GM18498 (cell line): ENCODE results near the gene DPPA3.
"Not testable (repeated sequence)": the region's sequence is repeated elsewhere in the genome, so short reads cannot be mapped to it uniquely, and the experiment has no call there.

ENCODE experiments used
- ATAC-seq: cut with Tn5 transposase; IDR thresholded peaks from one replicate; pipeline ENCODE4 v1.9.1; 2021; ENCODE audit warnings: mild to moderate bottlenecking, moderate library complexity; ENCODE audit not compliant: unreplicated experiment

The DPPA3 gene

DNA sequence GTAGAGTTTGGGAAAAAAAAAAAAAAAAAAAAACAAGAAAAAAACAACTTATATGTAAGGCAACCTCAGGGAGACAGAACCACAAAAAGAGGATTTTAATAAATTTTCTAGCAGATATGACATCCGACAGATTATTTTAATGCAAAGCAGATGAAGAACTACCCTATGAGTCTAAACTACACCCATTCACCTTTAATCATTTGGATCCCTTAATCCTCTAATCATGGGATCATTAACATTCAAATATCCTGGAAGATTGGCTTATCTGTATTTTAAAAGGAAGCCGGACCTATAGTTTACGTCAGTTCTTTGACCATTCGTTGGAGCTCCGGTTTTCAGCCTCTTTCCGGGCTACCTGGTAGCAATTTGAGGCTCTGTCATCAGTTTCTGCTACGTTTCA lies at the start of gene DPPA3:
Gene DPPA3 (plus strand): TSS at position 301 of the 400 bp plus-strand sequence. CDS start 138 bp downstream, outside the sequence.
- ATAC-seq = no peak

DNA sequence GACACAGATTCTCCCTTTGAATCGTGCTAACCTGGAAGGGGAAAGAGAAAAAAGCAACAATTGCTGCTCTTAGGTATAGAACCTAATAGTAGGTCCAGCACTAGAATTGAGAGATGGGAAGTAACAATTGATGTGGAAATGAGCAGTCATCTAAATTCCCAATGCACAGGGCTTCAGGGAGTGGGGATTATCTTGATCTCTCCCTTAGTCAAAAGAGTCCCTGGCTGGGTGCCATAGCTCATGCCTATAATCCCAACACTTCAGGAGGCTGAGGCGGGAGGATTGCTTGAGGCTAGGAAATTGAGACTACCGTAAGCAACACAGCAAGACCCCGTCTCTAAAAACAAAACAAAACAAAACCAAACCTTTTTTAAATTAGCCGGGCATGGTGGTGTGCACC lies 49.5 kb upstream of the DPPA3 start:
- no peak for ATAC-seq

DNA sequence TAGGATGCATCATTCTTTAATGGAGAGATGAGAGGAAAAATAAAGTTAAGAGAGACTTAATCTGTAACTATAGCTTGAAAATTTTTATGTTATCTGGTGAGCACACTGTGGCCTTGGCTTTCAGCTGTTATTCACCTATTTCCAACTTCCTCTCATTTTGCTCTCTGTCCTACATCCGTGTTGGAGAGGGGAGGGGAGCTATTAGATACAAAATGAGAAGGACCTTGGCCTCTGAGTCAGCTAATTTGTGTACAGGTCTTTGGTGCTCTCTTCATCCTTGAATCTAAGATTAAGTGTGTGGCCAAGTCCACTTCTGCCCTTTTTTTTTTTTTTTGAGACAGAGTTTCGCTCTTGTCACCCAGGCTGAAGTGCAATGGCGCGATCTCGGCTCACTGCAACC lies 44.6 kb upstream of the DPPA3 start:
- ATAC-seq = no peak

DNA sequence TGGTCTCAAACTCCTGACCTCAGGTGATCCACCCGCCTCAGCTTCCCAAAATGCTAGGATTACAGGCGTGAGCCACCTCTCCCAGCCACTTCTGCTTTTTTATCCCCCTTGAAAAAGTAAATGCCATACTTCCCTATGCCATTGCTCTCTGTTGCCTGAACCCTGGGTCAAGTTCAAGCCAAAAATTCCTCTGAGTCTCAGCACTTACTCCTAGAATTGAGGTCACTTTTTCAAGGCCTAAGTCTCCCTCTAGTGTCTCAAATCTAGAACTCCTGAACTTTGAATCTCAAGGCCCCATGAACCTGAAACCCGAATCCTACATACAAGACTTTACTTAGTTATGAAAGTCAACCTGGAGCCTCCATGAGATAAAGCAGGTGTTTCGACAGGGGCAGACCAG lies 44.1 kb upstream of the DPPA3 start:
- no peak for ATAC-seq

DNA sequence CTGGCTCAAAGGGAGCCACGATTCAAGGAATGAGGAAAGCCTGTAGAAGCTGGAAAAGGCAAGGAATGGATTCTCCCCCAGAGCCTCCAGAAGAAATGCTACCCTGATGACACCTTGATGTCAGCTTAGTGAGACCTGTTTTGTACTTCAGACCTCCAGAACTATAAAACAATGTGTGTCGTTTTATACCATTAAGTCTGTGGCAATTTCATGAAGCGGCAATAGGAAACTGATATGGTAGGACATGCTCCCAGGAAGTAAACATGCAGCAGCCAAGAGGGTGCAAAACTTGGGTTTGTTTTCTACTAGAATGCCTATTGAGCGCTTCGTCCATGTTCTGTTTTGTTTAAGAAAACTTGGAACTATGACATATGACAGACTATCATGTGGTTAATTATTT lies 43.1 kb upstream of the DPPA3 start:
- no peak for ATAC-seq

DNA sequence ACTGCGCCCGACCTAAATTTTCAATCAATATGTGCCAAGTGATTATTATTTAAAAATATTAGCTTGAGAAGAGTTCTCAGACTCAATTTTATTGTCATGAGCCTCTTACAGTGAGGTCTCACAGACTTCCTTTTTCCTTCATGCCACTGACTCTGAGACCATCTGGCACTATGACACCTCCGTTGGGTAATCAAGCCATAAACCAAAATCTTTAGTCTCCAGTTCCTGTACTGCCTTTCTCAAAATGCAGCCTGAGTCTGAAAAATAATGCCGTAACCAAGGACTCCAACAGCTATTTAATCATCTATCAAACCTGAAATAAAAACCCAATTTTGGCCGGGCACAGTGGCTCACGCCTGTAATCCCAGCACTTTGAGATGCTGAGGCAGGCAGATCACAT lies 35.8 kb upstream of the DPPA3 start:
- ATAC-seq = not testable (repeated sequence)

DNA sequence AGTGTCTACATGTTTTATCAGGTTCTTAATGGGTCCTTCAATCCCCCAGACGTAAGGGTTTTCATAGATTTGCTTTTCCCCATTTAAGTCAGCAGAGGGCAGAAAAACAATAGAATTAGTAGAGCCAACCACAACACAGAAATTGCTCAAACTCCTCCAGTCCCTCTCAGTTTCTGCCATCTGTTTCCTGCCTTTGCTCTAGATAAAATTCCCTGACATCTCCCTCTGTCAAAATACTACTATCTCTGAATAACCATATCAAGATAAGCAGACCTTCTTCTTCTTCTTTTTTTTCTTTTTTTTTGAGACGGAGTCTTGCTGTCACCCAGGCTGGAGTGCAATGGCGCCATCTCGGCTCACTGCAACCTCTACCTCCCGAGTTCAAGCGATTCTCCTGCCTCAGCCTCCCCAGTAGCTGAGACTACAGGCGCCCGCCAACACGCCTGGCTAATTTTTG lies 33.8 kb upstream of the DPPA3 start:
- not testable (repeated sequence) for ATAC-seq

DNA sequence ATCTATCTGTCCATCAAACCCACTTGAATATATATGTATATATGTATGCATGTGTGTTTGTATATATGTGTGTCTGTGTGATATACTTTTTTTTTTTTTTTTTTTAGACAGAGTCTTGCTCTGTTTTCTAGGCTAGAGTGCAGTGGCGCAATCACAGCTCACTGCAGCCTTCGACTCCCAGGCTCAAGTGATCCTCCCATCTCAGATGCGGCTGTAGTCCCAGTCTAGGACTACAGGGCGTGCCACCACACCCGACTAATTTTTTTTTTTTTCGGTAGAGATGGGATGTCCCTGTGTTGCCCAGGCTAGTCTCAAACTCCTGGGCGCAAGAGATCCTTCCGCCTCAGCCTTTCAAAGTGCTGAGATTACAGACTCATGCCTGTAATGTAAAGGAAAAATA lies 32.5 kb upstream of the DPPA3 start:
- no peak for ATAC-seq

DNA sequence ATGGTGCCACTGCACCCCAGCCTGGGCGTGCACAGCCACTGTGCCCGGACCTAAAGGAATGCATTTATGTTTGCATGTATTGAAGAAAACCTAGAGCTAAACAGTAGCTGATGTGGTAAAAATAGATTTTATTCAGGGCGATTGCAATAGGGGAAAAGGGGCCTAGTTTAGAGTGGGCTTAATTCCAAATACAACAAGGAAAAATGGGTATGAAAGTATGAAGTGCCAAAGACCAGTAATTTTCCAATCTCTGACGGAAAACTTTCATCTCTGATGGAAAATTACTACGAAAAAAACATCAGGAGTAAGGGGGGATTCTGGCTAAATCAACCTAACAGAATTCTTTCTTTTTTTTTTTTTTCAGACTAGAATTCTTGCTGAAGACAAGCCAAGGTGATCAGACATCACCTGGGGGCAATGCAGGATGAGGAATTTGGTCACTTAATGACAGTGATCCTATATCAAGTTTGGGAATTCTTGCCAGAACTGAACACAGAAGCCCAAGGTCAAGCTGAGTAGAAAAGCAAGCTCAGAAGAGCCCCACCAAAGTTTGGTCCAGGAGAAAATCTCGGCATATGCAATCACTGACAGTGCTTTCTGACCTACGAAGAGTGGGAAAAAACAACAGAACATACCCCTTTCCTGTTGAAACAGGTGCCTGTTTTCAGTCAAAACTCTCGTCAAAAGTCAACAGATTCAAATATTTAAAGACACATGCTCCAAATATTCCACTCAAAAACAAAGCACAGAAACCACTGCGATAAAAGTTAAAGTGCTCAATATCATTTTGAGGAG lies 31.8 kb upstream of the DPPA3 start:
- no peak for ATAC-seq

DNA sequence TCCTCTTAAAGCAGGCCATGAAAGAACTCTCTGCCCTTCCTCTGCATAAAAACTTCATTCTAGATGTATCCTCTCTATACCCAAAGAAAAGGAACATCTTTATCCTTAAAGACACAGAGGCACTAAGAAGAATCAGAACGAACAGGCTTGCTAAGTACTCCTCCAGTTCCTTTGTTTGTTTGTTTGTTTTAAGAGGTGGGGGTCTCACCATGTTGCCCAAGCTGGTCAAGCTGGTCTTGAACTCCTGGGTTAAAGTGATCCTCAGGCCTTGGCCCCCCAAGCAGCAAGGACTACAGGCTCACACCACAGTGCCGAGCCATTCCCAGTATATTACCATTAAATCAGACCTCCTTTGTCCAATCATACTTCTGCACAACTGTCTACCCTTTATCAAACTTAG lies 29.7 kb upstream of the DPPA3 start:
- ATAC-seq = no peak

DNA sequence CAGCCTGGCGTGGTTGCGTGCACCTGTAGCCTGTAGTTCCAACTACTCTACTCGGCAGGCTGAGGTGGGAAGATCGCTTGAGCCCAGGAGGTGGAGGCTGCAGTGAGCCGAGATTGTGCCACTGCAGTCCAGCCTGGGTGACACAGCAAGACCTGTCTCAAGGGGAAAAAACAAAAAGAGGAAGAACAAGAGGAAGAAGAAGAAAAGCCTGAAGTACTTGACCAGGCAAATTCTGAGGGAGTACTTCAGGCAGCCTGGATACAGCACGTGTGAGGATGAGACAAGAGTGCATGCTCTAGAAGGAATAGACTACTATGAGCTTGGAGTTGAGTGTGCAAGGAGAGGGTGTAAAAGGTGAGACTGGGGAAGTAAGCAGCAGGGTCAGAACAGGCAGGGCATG lies 17.4 kb upstream of the DPPA3 start:
- no peak for ATAC-seq

DNA sequence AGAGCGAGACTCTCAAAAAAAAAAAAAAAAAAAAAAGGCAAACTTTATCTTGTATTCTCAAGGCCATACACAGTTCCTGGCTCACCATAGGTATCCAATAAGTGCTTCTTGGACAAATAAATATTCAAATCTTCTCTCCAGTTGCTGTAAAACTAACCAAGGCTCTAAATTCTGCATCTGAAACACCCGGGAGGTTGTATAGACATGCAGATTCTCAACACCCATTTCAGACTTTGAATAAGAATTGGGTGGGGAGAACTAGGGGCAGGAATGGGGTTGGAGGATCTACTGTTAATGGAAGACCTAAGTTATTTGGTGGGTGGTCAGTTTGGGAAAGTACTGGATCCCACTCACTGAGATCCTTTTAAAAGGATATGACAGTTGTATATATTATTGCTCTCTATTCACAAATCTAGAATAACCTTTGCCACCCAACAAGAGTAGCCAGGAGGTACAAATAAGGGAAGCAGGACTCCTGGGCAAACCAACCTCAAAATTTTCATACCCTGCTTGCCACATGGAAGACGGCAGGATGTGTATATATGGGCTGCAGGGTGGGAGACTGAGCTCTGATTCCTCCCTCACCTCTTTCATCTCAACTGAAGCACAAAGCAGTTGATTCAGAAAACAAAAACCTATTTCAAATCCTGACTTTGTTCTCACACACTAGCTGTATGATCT lies 16.5 kb upstream of the DPPA3 start:
- ATAC-seq = no peak

DNA sequence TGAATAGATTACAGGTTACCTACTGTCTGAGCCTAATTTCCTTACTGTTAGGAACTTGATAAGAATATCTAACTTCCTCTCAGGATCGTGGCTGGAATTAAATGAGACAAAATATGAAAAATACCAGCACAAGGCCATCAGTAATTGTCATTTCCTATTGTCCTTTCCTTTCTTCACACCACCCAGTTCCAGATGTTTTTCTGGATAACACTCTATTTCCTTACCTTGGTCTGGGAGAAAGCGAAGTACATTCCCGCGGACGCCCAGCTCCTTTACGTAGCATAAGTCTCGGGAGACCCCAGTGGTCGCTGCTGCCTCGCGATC lies 16.0 kb upstream of the DPPA3 start:
- no peak for ATAC-seq

DNA sequence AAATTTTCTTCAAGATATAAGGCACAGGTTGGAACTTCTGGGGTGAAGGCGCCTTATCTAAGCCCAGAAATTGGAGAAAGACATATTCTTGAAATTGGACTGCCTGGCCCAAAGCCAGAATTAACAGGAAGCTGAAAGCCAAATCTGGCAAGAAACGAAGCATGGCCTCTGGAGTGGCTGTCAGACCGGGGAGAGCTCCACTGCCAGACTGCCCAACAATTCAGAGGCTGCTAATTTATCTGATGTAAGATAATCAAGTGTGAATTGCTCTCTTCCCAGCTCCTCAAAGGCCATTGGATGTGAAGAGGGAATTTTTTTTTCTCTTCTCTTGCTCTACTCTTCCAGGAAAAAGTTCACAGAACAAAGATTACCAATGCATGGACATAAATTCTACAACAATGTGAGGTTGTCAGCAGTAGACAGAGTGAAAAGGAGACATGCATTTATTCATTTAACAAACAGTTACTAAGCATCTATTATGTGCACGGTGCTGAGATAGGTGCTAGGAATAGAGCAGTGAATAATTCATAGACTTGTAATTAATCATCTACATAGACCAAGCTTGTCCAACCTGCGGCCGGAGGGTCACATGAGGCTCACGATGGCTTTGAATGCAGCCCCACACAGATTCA lies 15.6 kb upstream of the DPPA3 start, which contains the start of gene GDF3:
Gene GDF3 (minus strand): TSS at position 210 of the 632 bp plus-strand sequence. CDS start 47 bp downstream, at position 163.
- ATAC-seq = no peak

DNA sequence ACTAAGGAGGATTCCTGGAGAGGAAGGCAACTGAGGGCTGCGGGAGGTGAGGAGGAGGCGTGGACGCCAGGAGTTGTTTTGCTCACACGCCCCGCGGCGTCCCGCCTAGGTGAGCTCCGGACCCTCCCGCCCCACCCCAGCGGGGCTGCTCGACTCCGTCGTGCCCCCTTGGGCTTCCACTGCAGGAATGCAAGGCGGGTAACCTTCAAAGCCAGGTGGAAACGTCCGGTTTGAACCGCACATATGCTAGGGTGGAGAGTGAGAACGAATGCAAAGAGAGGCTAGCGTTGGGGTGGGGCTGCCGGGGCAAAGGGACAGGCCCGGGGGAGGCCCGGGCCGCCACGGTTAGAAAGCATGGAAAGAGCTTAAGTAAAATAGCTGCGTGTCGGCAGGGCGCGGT lies 5.4 kb upstream of the DPPA3 start:
- no peak for ATAC-seq

DNA sequence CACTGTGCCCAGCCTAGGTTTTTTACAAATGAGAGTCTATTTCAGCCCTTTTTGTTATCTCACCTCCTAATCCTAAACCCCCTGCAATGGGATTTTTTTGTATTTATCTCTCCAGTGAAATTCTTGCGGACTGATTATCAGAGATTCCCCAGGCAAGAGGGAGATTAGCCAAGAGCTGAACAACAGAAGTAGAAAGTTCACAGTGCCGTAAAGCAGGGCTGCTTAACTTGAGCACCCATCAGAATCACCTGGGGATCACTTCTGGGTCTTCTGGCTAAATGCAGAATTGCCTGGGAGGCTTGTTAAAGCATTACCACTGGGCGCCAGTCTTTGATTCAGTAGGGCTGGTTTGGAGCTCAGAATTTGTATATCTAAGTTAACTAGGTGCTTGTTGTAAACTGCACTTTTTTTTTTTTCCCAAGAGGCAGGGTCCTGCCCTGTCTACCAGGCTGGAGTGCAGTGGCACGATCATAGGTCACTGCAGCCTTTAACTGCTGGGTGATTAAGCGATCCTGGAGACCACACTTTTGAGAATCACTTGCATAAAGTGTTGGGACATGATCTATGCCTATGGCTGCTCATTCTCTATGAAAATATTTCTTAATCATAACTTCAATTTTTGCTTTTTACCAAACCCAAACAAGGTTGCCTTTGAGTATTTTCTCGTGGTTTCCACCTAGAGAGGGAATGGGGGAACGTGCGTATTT lies 1.1 kb upstream of the DPPA3 start:
- ATAC-seq = no peak

DNA sequence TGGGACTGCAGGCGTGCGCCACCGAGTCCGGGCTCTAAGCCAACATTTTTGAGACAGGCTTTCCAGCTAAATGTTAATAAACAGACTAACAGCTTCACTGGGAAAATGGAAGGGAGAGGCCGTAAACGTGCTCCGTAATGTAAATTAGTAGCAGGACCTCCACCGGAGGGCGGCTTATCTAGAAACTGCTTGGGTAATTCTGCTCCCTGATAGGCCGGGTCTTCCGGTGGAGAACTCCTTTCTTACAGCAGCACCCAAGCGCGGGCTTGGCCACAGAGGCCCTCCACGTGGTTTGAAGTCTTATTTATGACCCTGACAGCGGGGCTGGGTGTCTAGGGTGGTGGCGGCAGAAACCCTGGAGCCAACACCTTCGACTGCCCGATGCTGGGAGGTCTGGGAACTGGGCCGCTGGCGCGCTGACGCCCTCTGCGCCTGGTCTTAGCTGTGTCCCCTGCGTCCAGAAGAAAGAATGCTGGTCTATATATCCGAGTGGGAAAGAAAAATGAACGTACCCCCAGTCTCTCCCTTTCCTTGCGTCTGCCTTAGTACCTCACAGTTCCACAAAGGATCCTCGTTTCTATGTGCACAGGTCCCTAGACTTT lies 1.7 kb downstream of the DPPA3 start:
- no peak for ATAC-seq

DNA sequence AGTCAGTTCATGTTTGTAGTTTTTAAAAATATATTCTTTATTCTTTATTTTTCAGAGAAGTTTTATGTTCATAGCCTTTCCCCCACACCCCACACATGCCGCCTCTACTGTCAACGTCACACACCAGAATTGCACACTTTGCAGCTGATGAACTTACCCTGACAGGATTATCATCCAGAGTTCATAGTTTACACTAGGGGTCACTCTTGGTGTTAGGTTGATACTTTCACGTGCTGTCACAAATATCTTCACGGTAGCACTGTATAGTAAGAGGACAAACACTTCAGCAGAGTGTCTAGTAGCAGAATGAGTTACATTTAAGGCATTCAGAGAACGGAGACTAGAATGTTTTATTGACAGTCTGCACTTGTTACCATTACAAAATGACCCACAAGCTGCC lies 5.1 kb downstream of the DPPA3 start:
- ATAC-seq = no peak

DNA sequence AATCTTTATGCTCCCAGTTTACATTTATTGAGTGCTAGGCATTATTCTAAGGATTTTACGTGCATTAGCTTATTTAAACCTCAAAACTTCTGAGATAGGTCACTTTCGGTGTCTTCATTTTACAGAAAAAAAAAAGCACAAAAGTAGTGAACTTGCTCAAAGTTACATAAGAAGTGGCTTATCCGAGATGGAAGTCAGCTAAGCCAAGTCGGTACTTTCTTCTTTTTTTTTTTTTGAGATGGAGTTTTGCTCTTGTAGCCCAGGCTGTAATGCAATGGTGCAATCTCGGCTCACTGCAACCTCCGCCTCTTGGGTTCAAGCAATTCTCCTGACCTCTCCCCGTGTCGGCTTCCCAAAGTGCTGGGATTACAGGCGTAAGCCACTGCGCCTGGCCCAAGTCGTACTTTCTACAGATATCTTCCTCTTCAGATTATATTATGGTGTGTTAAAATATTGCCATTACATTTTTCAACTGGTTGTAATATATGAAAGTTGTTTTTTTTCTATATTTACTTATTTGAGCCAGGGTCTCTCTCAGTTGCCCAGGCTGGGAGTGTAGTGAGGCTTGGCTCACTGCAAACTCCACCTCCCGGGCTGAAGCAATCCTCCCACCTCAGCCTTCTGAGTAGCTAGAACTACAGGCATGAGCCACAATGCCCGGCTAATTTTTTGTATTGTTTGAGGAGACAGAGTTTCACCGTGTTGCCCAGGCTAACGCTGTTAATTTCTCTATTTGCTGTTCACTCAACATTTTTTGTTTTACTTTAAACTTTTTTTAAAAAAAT lies 8.9 kb downstream of the DPPA3 start:
- ATAC-seq = no peak

DNA sequence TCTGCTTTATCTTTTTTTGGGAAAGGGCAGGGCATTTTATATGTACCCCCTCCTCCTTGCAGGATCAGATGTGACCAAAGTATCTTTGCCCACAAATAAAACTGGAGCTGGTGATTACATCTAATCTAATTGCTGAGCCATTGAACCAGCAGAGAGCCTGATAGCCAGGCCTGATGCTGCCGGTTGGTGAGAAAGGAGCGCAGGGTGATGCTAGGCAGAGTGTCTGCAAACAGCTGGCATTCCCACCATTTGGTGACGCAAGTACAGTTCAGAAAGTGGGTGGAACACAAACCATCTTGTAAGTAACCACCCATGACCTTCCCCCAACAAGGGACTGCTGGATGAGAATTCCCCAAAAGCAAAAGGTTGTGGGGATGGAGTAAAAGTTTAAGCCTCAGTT lies 12.7 kb downstream of the DPPA3 start:
- ATAC-seq = no peak
